GM18867 (cell line): Measurements from ENCODE around the gene SUMF1.
"Not testable (repeated sequence)": the region's sequence is repeated elsewhere in the genome, so short reads cannot be mapped to it uniquely, and the experiment has no call there.

Experiments
- ATAC-seq: cut with Tn5 transposase; IDR thresholded peaks from one replicate; pipeline ENCODE4 v1.9.1; 2021; ENCODE audit warnings: mild to moderate bottlenecking, moderate library complexity; ENCODE audit not compliant: unreplicated experiment

Gene SUMF1

GRCh38 chr3:4462369-4463040 is 4.6 kb downstream of the SUMF1 start:
- ATAC-seq, result no peak

- ATAC-seq, result no peak
These were observed 5.5 kb downstream of the SUMF1 start for GRCh38 chr3:4461468-4462090.

DNA sequence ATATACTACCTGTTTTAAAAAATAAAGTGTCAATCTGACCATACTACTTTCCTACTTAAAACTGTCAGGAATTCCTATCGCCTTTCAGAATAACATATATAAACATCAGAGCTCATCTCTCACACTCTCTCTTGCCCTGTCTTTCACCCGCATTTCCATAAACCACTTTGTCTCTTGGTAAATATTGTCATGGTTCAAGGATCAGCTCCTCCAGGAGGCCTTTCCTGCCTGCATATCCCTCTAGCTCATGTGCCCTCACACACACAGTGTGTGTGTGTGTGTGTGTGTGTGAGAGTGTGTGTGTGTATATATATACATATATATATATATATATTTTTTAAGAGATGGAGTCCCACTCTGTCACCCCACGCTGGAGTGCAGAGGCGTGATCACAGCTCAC is 6.7 kb downstream of the SUMF1 start:
- no peak for ATAC-seq

DNA sequence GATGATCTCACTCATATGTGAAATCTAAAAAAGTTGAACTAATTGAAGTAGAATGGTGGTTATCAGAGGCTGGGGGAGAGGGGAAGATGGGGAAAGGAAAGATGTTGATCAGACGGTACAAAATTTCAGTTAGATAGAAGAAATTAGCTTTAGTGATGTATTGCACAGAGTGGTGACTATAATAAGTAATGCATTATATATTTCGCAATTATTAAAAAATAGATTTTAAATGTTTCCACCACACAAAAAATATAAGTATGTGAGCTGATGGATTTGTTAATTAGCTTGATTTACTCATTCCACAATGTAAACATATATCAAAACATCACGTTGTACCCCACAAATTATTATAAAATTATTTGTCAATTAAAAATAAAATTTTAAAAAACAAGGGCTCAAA is 8.1 kb downstream of the SUMF1 start:
- no peak for ATAC-seq

DNA sequence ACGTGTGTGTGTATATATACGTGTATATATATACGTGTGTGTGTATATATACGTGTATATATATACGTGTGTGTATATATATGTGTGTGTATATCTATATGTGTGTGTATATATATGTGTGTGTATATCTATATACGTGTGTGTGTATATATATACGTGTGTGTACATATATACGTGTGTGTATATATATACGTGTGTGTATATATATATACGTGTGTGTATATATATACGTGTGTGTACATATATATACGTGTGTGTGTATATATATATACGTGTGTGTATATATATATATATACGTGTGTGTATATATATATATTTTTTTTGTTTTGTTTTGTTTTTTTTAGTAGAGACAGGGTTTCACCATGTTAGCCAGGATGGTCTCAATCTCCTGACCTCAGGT is 10.3 kb downstream of the SUMF1 start:
- not testable (repeated sequence) for ATAC-seq

- no peak for ATAC-seq
These were observed 12.9 kb downstream of the SUMF1 start for GRCh38 chr3:4454142-4454541.

DNA sequence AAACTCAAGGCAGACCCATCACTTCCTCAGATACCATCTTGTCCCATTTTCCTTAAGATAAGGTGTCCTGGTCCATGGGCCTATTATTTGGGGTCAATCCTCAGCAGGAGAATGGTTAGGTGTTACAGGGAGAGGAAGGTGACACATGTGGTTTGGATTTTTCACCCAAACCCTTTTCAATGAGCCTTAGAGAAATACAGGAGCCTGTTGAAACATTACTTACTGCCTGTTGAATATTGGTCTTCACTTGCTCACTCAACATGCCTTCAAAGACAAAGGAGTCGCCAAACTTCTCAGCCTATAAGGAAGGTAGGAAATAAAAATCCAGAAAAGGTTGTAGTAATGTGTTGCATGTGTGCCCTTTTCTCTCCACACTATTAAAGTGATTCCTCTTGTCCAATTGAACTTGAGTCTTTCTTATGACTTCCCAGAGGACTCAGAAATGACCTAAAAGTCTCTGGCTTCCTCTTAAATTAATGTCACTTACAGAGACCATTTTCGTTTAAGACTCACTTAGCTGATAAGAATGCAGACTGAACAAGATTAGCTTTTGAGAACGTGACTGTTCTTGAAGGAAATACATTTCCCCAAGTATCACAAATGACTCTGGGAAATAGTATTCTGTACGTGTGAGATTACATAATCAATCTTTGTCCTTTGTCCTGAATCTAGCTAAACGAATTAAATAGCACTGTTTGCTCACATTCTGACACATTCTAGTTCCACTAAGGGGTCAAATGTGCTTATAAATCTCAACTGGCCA is 17.8 kb downstream of the SUMF1 start:
- ATAC-seq, result no peak

DNA sequence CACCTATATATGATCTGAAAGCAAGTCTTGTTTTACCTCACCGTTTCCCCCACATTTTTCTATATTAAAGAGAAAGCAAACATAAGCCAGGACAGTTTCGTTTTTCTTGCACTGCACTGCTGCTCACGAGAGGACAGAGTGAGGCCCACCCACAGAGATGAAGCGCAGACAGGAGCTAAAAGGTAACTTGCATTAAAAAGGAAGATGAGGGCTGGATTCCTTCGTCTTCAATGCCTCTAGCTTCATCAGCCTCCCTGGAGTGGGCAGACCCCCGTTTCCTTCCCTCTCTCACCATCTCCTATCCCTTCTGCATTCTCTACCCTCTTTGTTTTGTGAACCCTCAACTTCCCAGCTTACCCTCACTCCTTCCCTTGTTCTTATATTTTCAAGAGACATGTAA is 18.9 kb downstream of the SUMF1 start:
- ATAC-seq, result no peak

- ATAC-seq, result no peak
These were observed 19.6 kb downstream of the SUMF1 start for GRCh38 chr3:4447295-4447999.

- ATAC-seq, result no peak
These were observed 26.1 kb downstream of the SUMF1 start for GRCh38 chr3:4440951-4441350.

- no peak for ATAC-seq
These were observed 28.8 kb downstream of the SUMF1 start for GRCh38 chr3:4438296-4438695.

DNA sequence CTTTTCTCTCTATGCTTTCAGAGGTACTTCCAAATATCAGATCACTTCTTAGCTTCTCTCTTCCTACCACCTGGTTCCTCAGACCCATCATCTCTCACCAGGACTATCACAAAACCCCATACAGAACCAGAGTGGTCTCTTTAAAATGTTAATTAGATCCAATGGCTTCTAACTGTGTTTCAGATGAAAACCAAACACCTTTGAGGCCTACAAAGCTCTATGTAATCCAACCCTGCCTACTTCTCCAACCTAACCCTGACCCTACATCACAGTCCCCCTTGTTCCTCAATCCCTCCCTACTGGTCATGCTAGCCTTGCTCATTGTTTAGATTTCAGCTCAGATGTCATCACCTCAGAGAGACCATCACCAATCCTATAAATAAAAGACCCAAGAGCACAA is 34.8 kb downstream of the SUMF1 start:
- no peak for ATAC-seq

DNA sequence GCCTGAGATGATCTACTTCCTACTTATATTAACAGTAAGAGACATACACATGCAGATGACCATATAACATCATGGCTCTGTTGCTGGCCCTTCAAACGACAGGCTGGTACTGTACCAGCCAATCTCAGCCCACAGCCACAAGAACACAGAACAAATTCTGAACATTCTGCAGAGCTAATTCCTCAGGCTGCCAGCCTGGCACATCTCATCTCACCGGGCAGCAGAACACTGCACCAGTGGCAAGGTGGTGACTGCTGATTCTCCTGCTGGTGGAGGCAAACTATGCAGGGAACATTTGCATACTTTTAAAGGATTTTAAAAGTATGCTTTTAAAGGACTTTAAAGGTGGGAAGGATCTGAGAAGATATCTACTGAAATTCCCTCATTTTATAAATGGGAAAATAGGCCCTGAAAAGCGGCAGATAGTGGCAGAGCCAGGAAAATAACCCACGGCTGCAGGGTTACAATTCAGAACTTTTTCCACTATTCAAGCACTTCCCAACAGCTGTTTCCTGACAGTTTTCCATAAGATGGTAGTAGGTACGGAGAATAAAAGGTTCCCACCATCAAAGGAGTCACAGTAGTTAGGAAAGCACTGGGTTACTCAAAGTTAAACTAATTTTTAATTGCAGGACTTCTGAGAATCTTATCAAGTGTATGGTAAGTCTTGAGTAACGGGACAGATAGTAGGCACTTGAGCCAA is 37.3 kb downstream of the SUMF1 start:
- ATAC-seq, result no peak

DNA sequence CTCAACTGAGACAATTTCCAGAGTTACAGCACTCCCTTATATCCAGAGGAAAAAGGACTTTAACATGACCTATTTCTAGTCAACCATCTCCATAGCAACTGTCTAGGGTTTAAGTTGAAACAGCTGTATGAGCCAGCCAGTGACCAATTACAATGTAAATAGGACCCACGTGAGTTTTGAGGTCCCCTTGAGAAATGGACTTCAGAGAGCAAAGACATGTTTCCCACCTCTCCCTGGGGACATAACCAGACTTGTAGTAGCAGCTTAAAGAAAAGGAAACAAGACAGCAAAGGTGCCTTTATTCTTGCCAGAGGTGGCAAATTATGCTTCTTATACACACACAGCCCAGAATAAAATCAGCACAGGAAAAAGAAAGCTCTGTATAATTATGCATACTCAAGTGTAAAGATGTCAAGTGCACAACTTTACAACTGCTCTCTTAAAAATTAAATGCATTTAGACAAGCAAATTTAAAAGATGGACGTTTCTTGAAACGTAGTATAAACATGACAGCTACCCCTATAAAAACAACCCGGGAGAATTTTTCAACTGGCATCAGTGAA is 40.2 kb downstream of the SUMF1 start:
- peak; percentile 91 for ATAC-seq

- no peak for ATAC-seq
These were observed 40.7 kb downstream of the SUMF1 start for GRCh38 chr3:4426261-4426781.

DNA sequence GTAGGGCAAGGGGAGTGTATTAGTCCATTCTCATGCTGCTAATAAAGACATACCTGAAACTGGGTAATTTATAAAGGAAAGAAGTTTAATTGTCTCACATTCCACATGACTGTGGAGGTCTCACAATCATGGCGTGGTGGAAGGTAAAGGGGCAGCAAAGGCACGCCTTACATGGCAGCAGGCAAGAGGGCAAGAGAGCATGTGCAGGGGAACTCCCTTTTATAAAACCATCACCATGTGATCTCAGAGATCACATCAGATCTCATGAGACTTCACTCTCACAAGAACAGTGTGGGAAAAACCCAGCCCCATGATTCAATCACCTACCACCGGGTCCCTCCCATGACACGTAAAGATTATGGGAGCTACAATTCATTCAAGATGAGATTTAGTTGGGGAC is 41.4 kb downstream of the SUMF1 start:
- ATAC-seq, result no peak

DNA sequence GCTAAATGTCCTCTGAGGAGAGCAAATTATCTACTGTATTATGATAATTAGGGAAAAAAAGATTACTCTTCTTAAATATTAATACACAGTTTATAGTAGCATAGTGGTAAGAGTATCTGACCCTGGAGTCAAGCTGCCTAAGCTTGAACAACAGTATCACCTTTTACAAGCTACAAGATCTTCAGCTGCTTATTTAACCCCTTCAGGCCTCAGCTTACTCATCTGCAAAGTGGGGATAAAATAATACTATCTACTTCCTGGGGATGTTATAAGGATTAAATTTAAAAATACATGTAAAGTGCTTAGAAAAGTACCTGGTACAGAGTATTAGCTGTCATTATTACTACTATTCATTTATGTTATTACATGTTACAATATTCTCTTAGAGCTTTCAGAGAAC is 42.0 kb downstream of the SUMF1 start:
- ATAC-seq, result no peak

GRCh38 chr3:4421121-4421520 is 45.9 kb downstream of the SUMF1 start:
- peak; percentile 77 for ATAC-seq

DNA sequence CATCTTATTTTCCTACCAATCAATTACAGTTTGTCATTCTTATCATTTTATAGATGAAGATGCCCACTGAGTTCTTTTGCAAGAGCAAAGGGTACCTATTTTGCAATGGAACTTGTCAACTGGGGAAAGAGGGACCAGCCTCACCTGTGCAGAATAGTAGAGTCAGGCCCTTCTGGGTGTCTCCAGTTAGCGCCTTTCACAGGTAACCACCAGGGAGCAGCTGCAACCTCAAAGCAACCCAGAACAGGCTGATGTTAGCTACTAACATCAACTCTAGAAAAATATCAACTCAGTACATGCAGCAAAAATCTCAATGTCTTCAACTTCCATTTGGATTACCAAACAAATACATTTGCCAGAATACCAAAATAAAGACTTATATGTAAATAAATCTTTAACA is 47.1 kb downstream of the SUMF1 start:
- ATAC-seq, result no peak

DNA sequence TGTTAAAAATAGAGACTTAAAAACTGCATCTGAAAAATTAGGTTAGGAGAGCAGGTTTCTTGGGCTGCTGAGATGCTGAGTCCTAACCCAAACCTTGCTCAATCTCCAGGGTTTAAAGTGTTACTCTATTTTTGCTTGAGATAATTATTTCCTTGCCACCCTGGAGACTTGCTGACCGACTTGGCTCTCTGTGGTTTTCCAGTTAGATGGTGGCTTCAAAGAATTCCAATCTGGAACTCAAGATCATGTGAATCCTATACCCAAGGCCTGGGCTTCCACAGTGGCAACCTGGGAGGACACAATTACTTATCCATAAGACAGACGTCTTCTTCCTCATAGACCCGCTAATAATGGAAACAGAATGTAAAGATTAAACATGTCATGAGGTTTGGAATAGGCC is 47.7 kb downstream of the SUMF1 start:
- no peak for ATAC-seq
